Fibroblast of pulmonary artery (primary cell): ENCODE results near the gene MAP2K6.
A peak's percentile ranks its signal among the peaks of the same experiment; 100 is the strongest.

ENCODE experiments used
- DNase-seq: peaks from one replicate; pipeline ENCODE4 v3.0.0-alpha.2; 2010; ENCODE audit warnings: low read depth
- H3K4me3 ChIP-seq: replicated peaks from 2 replicates; pipeline ENCODE4 v1.5.1; 2011; ENCODE audit warnings: low read depth, mild to moderate bottlenecking, control low read depth, low read length, moderate library complexity
- TF ChIP-seq, protein P1 (sequence below): IDR thresholded peaks from 2 replicates; pipeline ENCODE4 v1.5.1; 2011; ENCODE audit warnings: mild to moderate bottlenecking, control low read depth, low read length, inconsistent platforms; ENCODE audit errors: missing control alignments

MAP2K6 gene

DNA sequence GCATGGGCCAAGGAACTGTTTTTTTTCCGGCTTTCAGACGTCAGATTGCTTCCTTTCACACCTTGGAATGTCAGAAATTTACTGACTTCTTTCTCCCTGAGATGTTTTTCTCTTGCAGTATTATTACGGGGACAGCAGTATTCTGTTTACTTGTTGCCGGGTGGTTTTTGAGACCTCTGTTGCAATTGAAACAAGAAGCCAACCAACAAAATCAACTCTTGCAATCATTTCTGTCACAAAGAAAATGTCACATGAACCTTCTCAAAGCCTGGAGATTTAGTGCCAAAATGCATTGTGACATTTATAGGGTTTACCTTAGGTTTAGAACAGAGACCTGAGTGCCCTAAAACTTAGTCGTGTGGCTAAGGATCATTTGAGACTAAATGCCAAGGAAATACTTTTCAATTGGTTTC, 174.3 kb downstream of the MAP2K6 start:
- TF ChIP-seq, protein P1, sequence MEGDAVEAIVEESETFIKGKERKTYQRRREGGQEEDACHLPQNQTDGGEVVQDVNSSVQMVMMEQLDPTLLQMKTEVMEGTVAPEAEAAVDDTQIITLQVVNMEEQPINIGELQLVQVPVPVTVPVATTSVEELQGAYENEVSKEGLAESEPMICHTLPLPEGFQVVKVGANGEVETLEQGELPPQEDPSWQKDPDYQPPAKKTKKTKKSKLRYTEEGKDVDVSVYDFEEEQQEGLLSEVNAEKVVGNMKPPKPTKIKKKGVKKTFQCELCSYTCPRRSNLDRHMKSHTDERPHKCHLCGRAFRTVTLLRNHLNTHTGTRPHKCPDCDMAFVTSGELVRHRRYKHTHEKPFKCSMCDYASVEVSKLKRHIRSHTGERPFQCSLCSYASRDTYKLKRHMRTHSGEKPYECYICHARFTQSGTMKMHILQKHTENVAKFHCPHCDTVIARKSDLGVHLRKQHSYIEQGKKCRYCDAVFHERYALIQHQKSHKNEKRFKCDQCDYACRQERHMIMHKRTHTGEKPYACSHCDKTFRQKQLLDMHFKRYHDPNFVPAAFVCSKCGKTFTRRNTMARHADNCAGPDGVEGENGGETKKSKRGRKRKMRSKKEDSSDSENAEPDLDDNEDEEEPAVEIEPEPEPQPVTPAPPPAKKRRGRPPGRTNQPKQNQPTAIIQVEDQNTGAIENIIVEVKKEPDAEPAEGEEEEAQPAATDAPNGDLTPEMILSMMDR: no peak
- no peak for DNase-seq
- H3K4me3 ChIP-seq: no peak overlapping the region

DNA sequence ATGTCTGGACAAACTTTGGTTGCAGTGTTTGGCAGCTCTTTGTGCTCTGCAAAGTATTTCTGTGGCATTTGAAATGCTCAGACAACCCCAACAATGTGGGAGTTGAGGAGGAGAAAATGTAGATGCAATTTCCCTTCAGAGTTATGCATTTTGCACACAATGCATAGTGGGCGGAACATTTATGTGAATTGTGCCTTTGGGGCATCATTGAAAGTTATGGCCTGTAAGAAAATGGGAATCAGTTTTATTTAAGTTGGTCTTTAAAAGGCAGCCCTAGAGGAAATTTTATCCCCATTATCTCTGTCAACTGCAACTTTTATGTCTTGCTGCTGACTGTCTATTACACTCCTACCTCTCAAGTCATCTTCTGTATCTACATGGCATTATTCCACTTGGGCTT, 176.2 kb downstream of the MAP2K6 start:
- TF ChIP-seq, protein P1: no peak
- H3K4me3 ChIP-seq: no peak overlapping the region
- no peak for DNase-seq

DNA sequence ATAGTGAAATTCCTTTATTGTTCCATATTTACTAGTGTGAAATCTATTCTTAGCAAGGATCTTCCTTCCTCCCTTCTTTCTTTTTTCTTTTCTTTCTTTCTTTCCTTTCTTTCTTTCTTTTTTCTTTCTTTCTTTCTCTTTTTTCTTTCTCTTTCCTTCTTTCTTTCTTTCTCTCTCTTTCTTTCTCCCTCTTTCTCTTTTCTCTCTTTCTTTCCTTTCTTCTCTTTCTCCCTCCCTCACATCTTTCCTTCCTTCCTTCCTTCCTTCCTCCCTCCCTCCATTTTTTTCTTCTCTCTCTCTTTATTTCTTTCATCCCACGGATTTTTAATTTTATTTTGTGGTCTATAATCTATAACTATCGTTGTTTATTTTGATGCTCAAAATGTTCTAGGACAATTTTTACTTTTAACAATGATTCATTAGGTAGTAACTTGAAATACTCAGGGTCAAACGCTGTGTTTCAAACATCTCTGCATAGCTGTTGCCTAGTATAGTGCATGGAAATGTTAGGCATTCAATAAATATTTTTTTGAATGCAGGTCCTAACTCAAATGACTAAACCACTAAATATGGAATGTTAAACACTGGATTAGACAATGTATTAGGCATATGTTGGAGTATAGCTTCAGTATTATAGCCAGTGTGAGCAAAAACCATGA, 178.3 kb downstream of the MAP2K6 start:
- H3K4me3 ChIP-seq: no peak overlapping the region
- TF ChIP-seq, protein P1: no peak
- peak; percentile 32 for DNase-seq

DNA sequence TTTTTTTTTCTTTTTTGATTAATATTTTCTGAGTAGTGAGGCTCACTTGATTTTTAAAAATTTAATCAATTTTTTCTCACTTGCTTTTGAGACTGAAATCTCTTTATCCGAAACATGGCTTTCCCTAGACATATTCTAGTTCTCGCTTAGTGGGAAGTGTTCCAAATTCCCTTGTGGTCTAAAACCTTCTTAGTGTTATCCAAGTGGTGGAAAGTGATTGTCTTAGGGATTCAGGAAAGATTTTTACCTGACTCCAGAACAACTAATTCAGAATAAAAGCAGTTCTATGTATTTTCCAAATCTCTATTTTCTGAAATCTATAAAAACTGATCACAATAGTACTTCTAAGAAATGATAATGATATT, 178.8 kb downstream of the MAP2K6 start:
- H3K4me3 ChIP-seq: no peak overlapping the region
- no peak for DNase-seq

DNA sequence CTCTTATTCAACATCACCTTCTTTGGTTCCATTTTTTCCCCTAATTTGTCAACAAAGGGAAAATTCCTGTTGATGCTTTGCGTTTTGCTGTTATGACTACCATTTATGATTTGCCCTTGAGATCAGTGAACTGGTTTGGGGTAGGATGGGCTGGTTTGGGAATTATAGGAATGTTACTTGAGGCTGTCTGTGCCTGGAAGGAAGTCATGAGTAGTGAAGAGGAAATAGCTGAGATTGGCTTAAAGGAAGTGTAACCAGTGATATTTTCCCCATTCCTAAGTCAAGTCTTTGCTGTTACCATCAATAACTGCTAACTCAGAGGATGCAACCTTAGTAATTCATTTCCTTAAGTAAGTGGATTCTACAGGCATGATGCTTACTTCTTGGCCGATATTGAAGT, 179.2 kb downstream of the MAP2K6 start:
- no peak overlapping the region for H3K4me3 ChIP-seq
- TF ChIP-seq, protein P1: no peak
- no peak for DNase-seq

More for the DNA sequence above, 178.8 kb downstream of the MAP2K6 start:
- TF ChIP-seq, protein P1: no peak

DNA sequence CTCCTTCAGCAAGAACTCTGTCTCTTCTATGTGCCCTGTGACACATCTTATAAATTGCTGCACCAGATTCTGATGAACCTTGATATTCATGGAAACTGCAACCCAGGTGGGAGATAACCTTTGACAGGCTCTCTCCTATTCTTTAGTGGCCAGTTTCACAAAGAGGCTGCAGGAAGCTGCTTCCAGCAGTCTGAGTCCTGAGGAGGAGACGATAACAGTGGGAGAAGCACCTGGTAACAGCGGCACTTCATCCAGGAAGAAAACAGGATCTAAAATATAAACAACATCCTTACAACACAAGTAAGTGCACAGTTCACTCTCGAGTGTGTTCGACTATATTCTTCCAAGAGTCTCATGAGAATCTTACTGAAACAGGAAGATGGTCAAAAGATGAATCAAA, 180.1 kb downstream of the MAP2K6 start:
- no peak for DNase-seq
- TF ChIP-seq, protein P1: no peak
- H3K4me3 ChIP-seq: no peak overlapping the region

DNA sequence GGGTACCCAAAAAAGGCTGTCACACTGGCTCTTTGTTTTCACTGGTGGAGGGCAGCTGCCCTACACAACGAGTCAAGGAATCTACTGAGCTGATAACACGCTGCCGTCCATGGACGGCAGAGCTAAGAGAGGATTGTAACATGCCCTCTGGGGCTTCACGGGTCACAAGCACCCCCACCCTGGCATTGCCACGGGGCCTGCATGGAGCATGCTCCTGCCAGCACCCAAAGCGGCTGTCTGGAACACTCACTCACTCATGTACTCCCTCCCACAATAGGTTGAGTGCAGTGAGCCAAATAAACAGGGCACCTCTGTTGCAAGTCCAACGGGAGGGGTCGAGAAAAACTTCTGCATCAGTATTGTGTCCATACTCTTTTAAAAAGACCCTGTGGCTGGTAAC, 181.6 kb downstream of the MAP2K6 start:
- H3K4me3 ChIP-seq: no peak overlapping the region
- TF ChIP-seq, protein P1: no peak
- no peak for DNase-seq
